GM23338 (cell line): ENCODE results near the gene PORCN. TPM values are rescaled to one million over a fixed set of nuclear protein-coding genes. Genes with fewer than 3 reads are reported as not detected.

Experiments used
- ATAC-seq: fragments of 200-7000 bp; cut with Tn5 transposase; 3 replicates; pipeline ENCODE4 v1.9.1; 2020
- DNase-seq: peaks from one replicate; pipeline ENCODE4 v3.0.0-alpha.2; 2015; ENCODE audit warnings: low spot score
- H2AFZ ChIP-seq: fragments of 200-600 bp; sonication (generic); 2 replicates; pipeline ENCODE4 v1.8.0; 2016; ENCODE audit warnings: antibody characterized with exemption, mild to moderate bottlenecking, moderate library complexity
- H3F3A ChIP-seq: fragments of 200-600 bp; sonication (generic); replicated peaks from 2 replicates; pipeline ENCODE4 v1.8.0; 2017; ENCODE audit warnings: antibody characterized with exemption, mixed run types, low read depth
- H3K27ac ChIP-seq: fragments of 200-600 bp; sonication (generic); 2 replicates; pipeline ENCODE4 v1.6.1; 2016; ENCODE audit warnings: low read depth
- H3K27me3 ChIP-seq: fragments of 200-600 bp; sonication (generic); 2 replicates; pipeline ENCODE4 v1.8.0; 2016; ENCODE audit warnings: mild to moderate bottlenecking, mixed run types, moderate library complexity; ENCODE audit not compliant: insufficient read depth
- H3K36me3 ChIP-seq: fragments of 200-600 bp; sonication (generic); 2 replicates; pipeline ENCODE4 v1.8.0; 2016; ENCODE audit warnings: mild to moderate bottlenecking; ENCODE audit not compliant: insufficient read depth
- H3K4me1 ChIP-seq: fragments of 200-600 bp; sonication (generic); 2 replicates; pipeline ENCODE4 v1.8.0; 2016; ENCODE audit warnings: mild to moderate bottlenecking, moderate library complexity; ENCODE audit not compliant: insufficient read depth
- H3K4me2 ChIP-seq: fragments of 200-600 bp; sonication (generic); 2 replicates; pipeline ENCODE4 v1.7.1; 2017; ENCODE audit warnings: mixed run types
- H3K4me3 ChIP-seq: fragments of 200-600 bp; sonication (generic); 2 replicates; pipeline ENCODE4 v1.6.1; 2016; ENCODE audit warnings: mixed run types
- H3K79me2 ChIP-seq: fragments of 200-600 bp; sonication (generic); replicated peaks from 2 replicates; pipeline ENCODE4 v1.8.0; 2017; ENCODE audit warnings: mild to moderate bottlenecking; ENCODE audit not compliant: insufficient read depth
- H3K9me2 ChIP-seq: fragments of 200-600 bp; sonication (generic); 2 replicates; pipeline ENCODE4 v1.8.0; 2017; ENCODE audit not compliant: insufficient read depth
- H4K20me1 ChIP-seq: fragments of 200-600 bp; sonication (generic); replicated peaks from 2 replicates; pipeline ENCODE4 v1.8.0; 2017; ENCODE audit warnings: mild to moderate bottlenecking; ENCODE audit not compliant: insufficient read depth
- H3K27ac Mint-ChIP-seq: 2 replicates; pipeline ENCODE4 v1.8.0; 2020; ENCODE audit warnings: inconsistent platforms, mild to moderate bottlenecking, moderate library complexity, mixed read lengths
- H3K27me3 Mint-ChIP-seq: 3 replicates; pipeline ENCODE4 v1.8.0; 2022; ENCODE audit warnings: low read depth, mild to moderate bottlenecking, moderate library complexity, mixed read lengths, inconsistent platforms; ENCODE audit not compliant: insufficient read depth, poor library complexity
- H3K36me3 Mint-ChIP-seq: 3 replicates; pipeline ENCODE4 v1.8.0; 2021; ENCODE audit warnings: low read depth, mild to moderate bottlenecking, inconsistent platforms, moderate library complexity, mixed read lengths
- H3K4me1 Mint-ChIP-seq: 3 replicates; pipeline ENCODE4 v1.8.0; 2020; ENCODE audit warnings: mild to moderate bottlenecking, inconsistent platforms, mixed read lengths
- H3K4me3 Mint-ChIP-seq: 3 replicates; pipeline ENCODE4 v1.8.0; 2021; ENCODE audit warnings: moderate library complexity, mild to moderate bottlenecking, inconsistent platforms, mixed read lengths
- H3K9me3 Mint-ChIP-seq: 3 replicates; pipeline ENCODE4 v1.8.0; 2020; ENCODE audit warnings: moderate library complexity, mild to moderate bottlenecking, inconsistent platforms, mixed read lengths
- EZH2 ChIP-seq: fragments of 200-600 bp; sonication (generic); IDR thresholded peaks from one replicate; pipeline ENCODE4 v1.8.0; 2017; ENCODE audit warnings: antibody characterized with exemption, mild to moderate bottlenecking, low read depth; ENCODE audit not compliant: unreplicated experiment
- EZH2phosphoT487 ChIP-seq: fragments of 200-600 bp; sonication (generic); IDR thresholded peaks from one replicate; pipeline ENCODE4 v1.8.1; 2018; ENCODE audit warnings: antibody characterized with exemption; ENCODE audit not compliant: unreplicated experiment
- JUNB ChIP-seq: IDR thresholded peaks from one replicate; pipeline ENCODE4 v1.6.1; 2016; ENCODE audit warnings: antibody characterized with exemption; ENCODE audit not compliant: unreplicated experiment
- NANOG ChIP-seq: IDR thresholded peaks from 2 replicates; pipeline ENCODE4 v1.6.1; 2016; ENCODE audit warnings: antibody characterized with exemption, borderline replicate concordance
- POLR2AphosphoS5 ChIP-seq: IDR thresholded peaks from 2 replicates; pipeline ENCODE4 v1.6.1; 2016; ENCODE audit warnings: antibody characterized with exemption, low read depth
- STAT1 ChIP-seq: IDR thresholded peaks from one replicate; pipeline ENCODE4 v1.6.1; 2016; ENCODE audit warnings: antibody characterized with exemption; ENCODE audit not compliant: unreplicated experiment
- polyA plus RNA-seq: library from polyadenylated mRNA; unstranded; fragments of >200 nt; fragmentation: Nextera tagmentation; extraction: Ambion mirVana; gene quantifications from 2 replicates; pipeline ENCODE4 v1.2.1, GENCODE V29; 2016
- total RNA-seq: library from RNA; depleted of rRNA; stranded (reverse); fragments of >200 nt; shearing (Covaris generic); gene quantifications from 2 replicates; pipeline ENCODE4 v1.2.3, GENCODE V29; 2014
- TF ChIP-seq, protein P1 (sequence below), 2 experiments: fragments of 200-600 bp in 1 of 2; sonication (generic) in 1 of 2; conservative IDR thresholded peaks; 2 replicates each; pipeline versions ENCODE4 v1.5.1 to v1.6.1; 2016 to 2017; ENCODE audit warnings: antibody characterized with exemption in 2 of 2, low read depth in 2 of 2, mild to moderate bottlenecking in 2 of 2, moderate library complexity in 1 of 2

PORCN gene
- total and polyA plus RNA-seq, 2 experiments from 2014 or later = 19.4 to 28.5 TPM

- TF ChIP-seq, protein P1, sequence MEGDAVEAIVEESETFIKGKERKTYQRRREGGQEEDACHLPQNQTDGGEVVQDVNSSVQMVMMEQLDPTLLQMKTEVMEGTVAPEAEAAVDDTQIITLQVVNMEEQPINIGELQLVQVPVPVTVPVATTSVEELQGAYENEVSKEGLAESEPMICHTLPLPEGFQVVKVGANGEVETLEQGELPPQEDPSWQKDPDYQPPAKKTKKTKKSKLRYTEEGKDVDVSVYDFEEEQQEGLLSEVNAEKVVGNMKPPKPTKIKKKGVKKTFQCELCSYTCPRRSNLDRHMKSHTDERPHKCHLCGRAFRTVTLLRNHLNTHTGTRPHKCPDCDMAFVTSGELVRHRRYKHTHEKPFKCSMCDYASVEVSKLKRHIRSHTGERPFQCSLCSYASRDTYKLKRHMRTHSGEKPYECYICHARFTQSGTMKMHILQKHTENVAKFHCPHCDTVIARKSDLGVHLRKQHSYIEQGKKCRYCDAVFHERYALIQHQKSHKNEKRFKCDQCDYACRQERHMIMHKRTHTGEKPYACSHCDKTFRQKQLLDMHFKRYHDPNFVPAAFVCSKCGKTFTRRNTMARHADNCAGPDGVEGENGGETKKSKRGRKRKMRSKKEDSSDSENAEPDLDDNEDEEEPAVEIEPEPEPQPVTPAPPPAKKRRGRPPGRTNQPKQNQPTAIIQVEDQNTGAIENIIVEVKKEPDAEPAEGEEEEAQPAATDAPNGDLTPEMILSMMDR (conservative IDR thresholded peaks at IDR 0.05; ENCODE audit: low read depth in 2 of 2) = no peak
- no peak for TF ChIP-seq EZH2
Observed at GRCh38 chrX:48490661-48491060, 18.1 kb upstream of the PORCN start (continued).

GRCh38 chrX:48491809-48492208 is 17.0 kb upstream of the PORCN start:
- DNase-seq (no peak), ATAC-seq (no peak)
- H3K36me3 ChIP-seq = no peaks in the 10 kb centered on the region
- H3K4me1 ChIP-seq = no peaks in the 10 kb centered on the region
- no peak overlapping the region for H3K27ac ChIP-seq
- H3K9me2 ChIP-seq = no peaks in the 10 kb centered on the region
- no peak for TF ChIP-seq STAT1
- TF ChIP-seq, protein P1 (conservative IDR thresholded peaks at IDR 0.05; ENCODE audit: low read depth in 2 of 2) = no peak
- no peaks in the 10 kb centered on the region for H3F3A ChIP-seq
- Mint-ChIP-seq H3K27me3 (no peaks in the 10 kb centered on the region), H3K4me1 (no peaks in the 10 kb centered on the region), H3K9me3 (no peaks in the 10 kb centered on the region), H3K36me3 (0 out of 3 replicates have a peak, but pooled peaks cover 4% of the 10 kb centered on the region), H3K27ac (no peak overlapping the region), H3K4me3 (no peak overlapping the region)
- no peaks in the 10 kb centered on the region for H4K20me1 ChIP-seq
- H3K4me2 ChIP-seq = no peak overlapping the region
- H2AFZ ChIP-seq = no peak overlapping the region
- H3K27me3 ChIP-seq = no peaks in the 10 kb centered on the region
- H3K79me2 ChIP-seq = no peaks in the 10 kb centered on the region
- no peak overlapping the region for H3K4me3 ChIP-seq

DNA sequence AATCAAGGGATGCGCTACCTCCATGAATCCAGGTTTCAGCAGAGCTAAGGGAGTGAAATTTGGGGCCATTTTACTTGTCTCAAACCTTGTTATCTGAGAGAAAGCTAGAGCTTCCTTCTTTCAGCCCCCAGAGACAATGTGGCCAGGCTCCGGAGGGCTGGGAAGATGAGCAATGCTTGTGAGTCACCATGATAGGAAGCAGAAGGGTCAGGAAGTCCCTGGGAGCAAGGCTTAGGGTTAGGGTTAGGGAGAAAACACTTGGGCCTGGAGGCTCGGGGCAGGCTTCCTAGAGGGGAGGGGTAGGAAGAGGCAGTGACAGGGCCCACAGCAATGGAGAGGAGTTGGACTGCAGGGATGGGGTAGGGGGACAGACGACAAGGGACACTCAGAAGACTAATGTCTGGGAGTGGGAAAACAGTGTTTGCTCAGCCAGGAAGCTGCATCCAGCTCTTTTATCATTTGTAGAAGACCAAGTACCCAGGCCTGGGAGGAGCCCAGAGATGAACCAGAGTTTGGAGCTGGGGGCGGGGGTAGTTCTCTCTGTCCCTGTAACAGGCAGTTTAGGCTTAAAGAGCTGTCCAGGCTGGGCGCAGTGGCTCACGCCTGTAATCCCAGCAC is 16.4 kb upstream of the PORCN start:
- DNase-seq (no peak), ATAC-seq (no peak)
- 0 out of 3 replicates have a peak, but pooled peaks cover under 1% of the 10 kb centered on the region for H3K36me3 Mint-ChIP-seq
- no peak overlapping the region for H3K4me3 Mint-ChIP-seq
- Histone ChIP-seq H3F3A (no peaks in the 10 kb centered on the region), H3K79me2 (no peaks in the 10 kb centered on the region), H3K4me1 (no peaks in the 10 kb centered on the region), H4K20me1 (no peaks in the 10 kb centered on the region), H3K4me2 (no peak overlapping the region), H3K9me2 (no peaks in the 10 kb centered on the region), H3K4me3 (no peak overlapping the region), H3K36me3 (no peaks in the 10 kb centered on the region), H3K27me3 (no peaks in the 10 kb centered on the region), H3K27ac (no peak overlapping the region), H2AFZ (no peak overlapping the region)
- TF ChIP-seq NANOG (no peak), EZH2phosphoT487 (no peak), JUNB (no peak), POLR2AphosphoS5 (no peak), EZH2 (no peak)
- TF ChIP-seq, protein P1 (conservative IDR thresholded peaks at IDR 0.05; ENCODE audit: low read depth in 2 of 2) = no peak
- H3K27me3 Mint-ChIP-seq = no peaks in the 10 kb centered on the region
- no peaks in the 10 kb centered on the region for H3K4me1 Mint-ChIP-seq
- no peaks in the 10 kb centered on the region for H3K9me3 Mint-ChIP-seq
- no peak overlapping the region for H3K27ac Mint-ChIP-seq
